Retinal pigment epithelial cell (primary cell): ENCODE data around the gene SLC24A3.
"Not testable (repeated sequence)": the region's sequence is repeated elsewhere in the genome, so short reads cannot be mapped to it uniquely, and the experiment has no call there.

Source experiments
- DNase-seq: peaks from one replicate; pipeline ENCODE4 v3.0.0-alpha.2; 2010; ENCODE audit warnings: low read depth
- H3K4me3 ChIP-seq: 2 replicates; pipeline ENCODE4 v1.5.1; 2011; ENCODE audit warnings: mild to moderate bottlenecking, low read length, control low read depth, moderate library complexity
- CTCF ChIP-seq: conservative IDR thresholded peaks from 2 replicates; pipeline ENCODE4 v1.5.1; 2011; ENCODE audit warnings: low read depth, low read length, control low read depth, inconsistent platforms

Gene SLC24A3

GRCh38 chr20:19745584-19745983 is 533.1 kb downstream of the SLC24A3 start:
- DNase-seq = no peak
- TF ChIP-seq CTCF = no peak
- H3K4me3 ChIP-seq = no peak overlapping the region

- no peak overlapping the region for H3K4me3 ChIP-seq
- TF ChIP-seq CTCF = no peak
- DNase-seq = no peak
These were observed 534.0 kb downstream of the SLC24A3 start for GRCh38 chr20:19746396-19746795.

GRCh38 chr20:19747903-19748302 is 535.5 kb downstream of the SLC24A3 start:
- H3K4me3 ChIP-seq = no peak overlapping the region
- no peak for DNase-seq
- TF ChIP-seq CTCF = no peak

DNA sequence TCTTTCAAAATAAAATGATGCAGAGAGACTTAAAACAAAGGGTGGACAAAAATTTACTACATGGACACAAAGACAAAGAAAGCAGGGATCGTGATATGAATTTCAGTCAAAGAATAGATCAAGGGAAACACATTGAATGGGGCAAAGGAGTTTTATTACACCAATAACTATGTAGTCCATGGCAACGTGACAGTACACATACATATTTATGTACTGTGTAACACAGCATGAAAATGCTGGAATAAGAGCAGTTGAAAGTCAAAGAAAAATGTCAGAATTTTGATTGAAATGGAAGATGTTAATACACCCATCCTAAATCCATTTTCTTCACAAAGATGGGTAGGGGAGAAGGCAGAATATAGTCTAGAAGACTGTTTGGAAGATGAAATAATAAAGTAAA is 536.2 kb downstream of the SLC24A3 start:
- no peak for DNase-seq
- H3K4me3 ChIP-seq = no peak overlapping the region
- TF ChIP-seq CTCF = no peak

GRCh38 chr20:19749618-19750071 is 537.2 kb downstream of the SLC24A3 start:
- DNase-seq = no peak
- no peak overlapping the region for H3K4me3 ChIP-seq
- TF ChIP-seq CTCF = no peak

DNA sequence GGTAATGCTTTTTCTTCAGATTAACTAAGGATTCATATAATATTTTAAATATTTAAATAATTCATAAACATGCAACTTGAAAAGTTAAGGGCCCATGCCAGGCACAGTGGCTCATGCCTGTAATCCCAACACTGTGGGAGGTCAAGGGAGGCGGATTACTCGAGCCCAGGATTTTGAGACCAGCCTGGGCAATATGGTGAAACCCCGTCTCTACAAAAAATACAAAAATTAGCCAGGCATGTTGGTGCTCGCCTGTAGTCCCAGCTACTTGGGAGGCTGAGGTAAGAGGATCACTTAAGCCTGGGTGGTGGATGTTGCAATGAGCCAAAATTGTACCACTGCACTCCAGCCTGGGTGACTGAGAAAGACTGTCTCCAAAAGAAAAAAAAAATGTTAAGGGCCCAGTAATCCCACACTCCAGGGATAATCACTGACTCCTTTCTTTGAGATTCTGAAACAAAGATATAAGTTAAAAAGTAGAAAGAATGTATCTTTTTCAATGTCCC is 537.7 kb downstream of the SLC24A3 start:
- H3K4me3 ChIP-seq = no peak overlapping the region
- TF ChIP-seq CTCF = no peak
- DNase-seq = no peak

GRCh38 chr20:19750907-19751636 is 538.6 kb downstream of the SLC24A3 start:
- no peak for DNase-seq
- TF ChIP-seq CTCF = no peak
- H3K4me3 ChIP-seq = no peak overlapping the region

DNA sequence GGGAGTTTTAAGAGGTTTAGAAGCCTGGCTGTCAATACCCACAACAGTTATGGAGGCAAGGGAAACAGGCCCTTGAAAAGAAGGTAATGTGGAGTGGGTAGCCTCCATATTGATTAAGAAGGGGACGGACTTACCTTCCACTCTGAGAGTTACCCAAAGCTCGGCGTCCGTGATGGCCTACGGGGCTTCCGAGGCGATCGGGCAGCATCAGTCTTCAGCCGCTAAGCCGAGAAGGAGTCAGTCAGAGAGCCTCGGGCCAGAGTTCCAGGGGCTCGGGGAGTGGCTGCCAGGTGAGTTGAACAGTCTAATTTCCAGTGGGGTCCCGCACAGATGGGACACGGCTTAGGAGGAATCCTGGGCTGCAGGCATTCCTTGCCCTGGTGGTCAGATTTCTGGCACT is 541.8 kb downstream of the SLC24A3 start:
- not testable (repeated sequence) for DNase-seq, H3K4me3 ChIP-seq
